HepG2 (cell line): ENCODE results near the gene LRRC8C. TPM values are rescaled to one million over a fixed set of nuclear protein-coding genes. Genes with fewer than 3 reads are reported as not detected.

Experiments used
- ATAC-seq: fragments of 200-7000 bp; cut with Tn5 transposase; 3 replicates; pipeline ENCODE4 v1.9.1; 2020; ENCODE audit warnings: mild to moderate bottlenecking, moderate library complexity
- BruUV-seq: library from RNA; stranded (reverse); fragments of 400-500 nt; replicated peaks from 2 replicates; lab custom pipeline; 2021; lab: Mats Ljungman, UMichigan
- CTCF ChIA-PET: fragments of 300-600 bp; formaldehyde crosslinking; extraction: SDS; loops from one replicate; lab custom pipeline; 2021; ENCODE audit warnings: low total read pairs, inconsistent platforms, low intra/inter-chr PET ratio; lab: Yijun Ruan, JAX
- POLR2A ChIA-PET: fragments of 350-600 bp; sonication (Branson Sonifier 250); formaldehyde crosslinking; loops from one replicate; lab custom pipeline; 2020; ENCODE audit warnings: antibody characterized with exemption, inconsistent platforms; lab: Yijun Ruan, JAX
- DNase-seq: peaks from one replicate; pipeline ENCODE4 v3.0.0-alpha.2; 2015; ENCODE audit warnings: low spot score
- FAIRE-seq: peaks from 3 replicates; lab custom pipeline; 2011; peaks lifted over from hg19 to GRCh38; lab: Jason Lieb, UNC
- H2AFZ ChIP-seq: one replicate; pipeline ENCODE4 v1.6.1; 2011; ENCODE audit warnings: low read length, inconsistent platforms
- H3K27ac ChIP-seq: fragments of 300-600 bp; 3 replicates; pipeline ENCODE4 v1.8.0; 2011; ENCODE audit warnings: mixed run types, mild to moderate bottlenecking, mixed read lengths, low read length, inconsistent platforms; ENCODE audit not compliant: insufficient read depth; ENCODE audit errors: extremely low read length
- H3K27me3 ChIP-seq, 2 experiments: fragments of 200-600 bp in 1 of 2; 2 replicates in 1 of 2; 3 replicates in 1 of 2; pipeline versions ENCODE4 v1.6.0 to v1.8.0; 2011; ENCODE audit warnings: low read length in 2 of 2, mild to moderate bottlenecking in 2 of 2, moderate library complexity in 2 of 2, inconsistent platforms in 1 of 2; ENCODE audit not compliant: insufficient read depth in 2 of 2, control insufficient read depth in 1 of 2
- H3K36me3 ChIP-seq, 2 experiments: fragments of 200-600 bp in 1 of 2; replicated peaks in 1 of 2; 2 replicates in 1 of 2; 3 replicates in 1 of 2; pipeline versions ENCODE4 v1.5.1 to v1.8.0; 2011; ENCODE audit warnings: low read length in 2 of 2, inconsistent platforms in 1 of 2; ENCODE audit not compliant: insufficient read depth in 2 of 2, control insufficient read depth in 1 of 2
- H3K4me1 ChIP-seq: 2 replicates; pipeline ENCODE4 v1.5.1; 2012; ENCODE audit warnings: low read length, inconsistent platforms; ENCODE audit not compliant: insufficient read depth
- H3K4me2 ChIP-seq: 2 replicates; pipeline ENCODE4 v1.6.0; 2011; ENCODE audit warnings: low read depth, low read length, inconsistent platforms
- H3K4me3 ChIP-seq, 3 experiments: fragments of 200-600 bp in 1 of 3; sonication (generic), shearing (Covaris generic) in 1 of 3; replicated peaks in 1 of 3; 2 replicates each; pipeline ENCODE4 v1.5.1; 2011 to 2016; ENCODE audit warnings: low read length in 3 of 3, inconsistent platforms in 2 of 3, low read depth in 2 of 3, mild to moderate bottlenecking in 2 of 3, control low read depth in 1 of 3, mixed read lengths in 1 of 3; ENCODE audit not compliant: insufficient read depth in 1 of 3
- H3K79me2 ChIP-seq: one replicate; pipeline ENCODE4 v1.6.1; 2011; ENCODE audit warnings: low read length, inconsistent platforms; ENCODE audit not compliant: insufficient read depth
- H3K9ac ChIP-seq: 2 replicates; pipeline ENCODE4 v1.6.0; 2011; ENCODE audit warnings: mild to moderate bottlenecking, low read depth, low read length, inconsistent platforms; ENCODE audit not compliant: insufficient read depth
- H3K9me3 ChIP-seq: 2 replicates; pipeline ENCODE4 v1.5.1; 2012; ENCODE audit warnings: mild to moderate bottlenecking, low read length
- H4K20me1 ChIP-seq: 2 replicates; pipeline ENCODE4 v1.6.0; 2011; ENCODE audit warnings: inconsistent platforms, mild to moderate bottlenecking, low read length, moderate library complexity; ENCODE audit not compliant: insufficient read depth
- BRD4 ChIP-seq: sonication (generic); formaldehyde crosslinking; IDR thresholded peaks from 2 replicates; pipeline ENCODE4 v1.4.0; 2020; ENCODE audit warnings: missing genetic modification reagents
- GPN1 ChIP-seq: sonication (generic); formaldehyde crosslinking; IDR thresholded peaks from 2 replicates; pipeline ENCODE4 v1.5.1; 2020; ENCODE audit warnings: missing genetic modification reagents, borderline replicate concordance
- HOXA5 ChIP-seq: sonication (generic); formaldehyde crosslinking; IDR thresholded peaks from 2 replicates; pipeline ENCODE4 v1.4.0; 2020; ENCODE audit warnings: missing genetic modification reagents
- KDM4B ChIP-seq: sonication (generic); formaldehyde crosslinking; IDR thresholded peaks from 2 replicates; pipeline ENCODE4 v1.4.0; 2020; ENCODE audit warnings: missing genetic modification reagents
- KLF12 ChIP-seq: sonication (generic); formaldehyde crosslinking; IDR thresholded peaks from 2 replicates; pipeline ENCODE4 v1.4.0; 2020; ENCODE audit warnings: missing genetic modification reagents, borderline replicate concordance
- NR3C1 ChIP-seq: sonication (generic); formaldehyde crosslinking; IDR thresholded peaks from 2 replicates; pipeline ENCODE4 v1.4.0; 2020; ENCODE audit warnings: missing genetic modification reagents
- RARA ChIP-seq: IDR thresholded peaks from 2 replicates; pipeline ENCODE4 v1.6.1; 2016; ENCODE audit warnings: missing genetic modification reagents, missing compliant biosample characterization
- RORA ChIP-seq: sonication (generic); formaldehyde crosslinking; IDR thresholded peaks from 2 replicates; pipeline ENCODE4 v1.5.0; 2020; ENCODE audit warnings: mild to moderate bottlenecking, missing genetic modification reagents, moderate library complexity
- U2AF2 ChIP-seq: fragments of 200-400 bp; formaldehyde crosslinking; IDR thresholded peaks from 2 replicates; pipeline ENCODE4 v1.6.1; 2017; ENCODE audit warnings: low read depth, mild to moderate bottlenecking, low read length
- ZNF496 ChIP-seq: sonication (generic); formaldehyde crosslinking; IDR thresholded peaks from 2 replicates; pipeline ENCODE4 v1.8.1; 2023; ENCODE audit warnings: mild to moderate bottlenecking, moderate library complexity, missing genetic modification reagents; ENCODE audit not compliant: insufficient replicate concordance
- ZNF720 ChIP-seq: sonication (generic); formaldehyde crosslinking; IDR thresholded peaks from 2 replicates; pipeline ENCODE4 v1.4.0; 2020; ENCODE audit warnings: missing genetic modification reagents
- ZNF746 ChIP-seq: sonication (generic); formaldehyde crosslinking; IDR thresholded peaks from 2 replicates; pipeline ENCODE4 v1.8.0; 2022; ENCODE audit warnings: mild to moderate bottlenecking, missing genetic modification reagents
- WGBS: methylation state at CpG from one replicate; pipeline ENCODE4 v1.1.6; 2017; ENCODE audit warnings: low lambda C conversion rate; 5-methylcytosine and 5-hydroxymethylcytosine counted together
- in situ Hi-C: cut with HindIII; loops from 2 replicates; pipeline ENCODE4 v1.10.0; 2017; ENCODE audit warnings: low pct_unique_long_range_greater_than_20kb; ENCODE audit not compliant: extremely low pct_ligation_motif_present
- intact Hi-C: fragments of 100-400 bp; cut with micrococcal nuclease; formaldehyde crosslinking; loops from one replicate; pipeline ENCODE4 v1.10.0; 2022; ENCODE audit not compliant: unreplicated experiment
- polyA plus RNA-seq, 8 experiments: library from polyadenylated mRNA; depleted of rRNA in 3 of 8; stranded (reverse) in 7 of 8; unstranded in 1 of 8; fragments of >200 nt; fragmentation: Illumina TruSeq in 4 of 8; extraction: Trizol in 4 of 8; gene quantifications; 2 replicates each; pipeline versions ENCODE4 v1.2.1 to v1.2.3, GENCODE V29; 2011 to 2016; ENCODE audit warnings: low read depth in 4 of 8, missing spikeins in 1 of 8, mixed read lengths in 1 of 8; ENCODE audit not compliant: insufficient read depth in 1 of 8
- total RNA-seq, 5 experiments: library from RNA; depleted of rRNA; stranded (reverse); fragments of >200 nt; fragmentation: Illumina TruSeq; extraction: Trizol; gene quantifications; 2 replicates each; pipeline ENCODE4 v1.2.3, GENCODE V29; 2016; ENCODE audit warnings: low read depth in 1 of 5
- TF ChIP-seq, protein P1 (sequence below): sonication (generic); formaldehyde crosslinking; conservative IDR thresholded peaks from 2 replicates; pipeline ENCODE4 v1.8.0; 2022; ENCODE audit warnings: mild to moderate bottlenecking, moderate library complexity, missing genetic modification reagents
- TF ChIP-seq, protein P2 (sequence below): IDR thresholded peaks from 2 replicates; pipeline ENCODE4 v1.6.1; 2016; ENCODE audit warnings: missing compliant biosample characterization, missing genetic modification reagents, borderline replicate concordance
- TF ChIP-seq, protein P3 (sequence below): sonication (generic); formaldehyde crosslinking; IDR thresholded peaks from 2 replicates; pipeline ENCODE4 v1.4.0; 2020; ENCODE audit warnings: missing genetic modification reagents; ENCODE audit errors: not compliant biosample characterization
- TF ChIP-seq, protein P4 (sequence below): sonication (generic); formaldehyde crosslinking; IDR thresholded peaks from 2 replicates; pipeline ENCODE4 v1.5.1; 2020; ENCODE audit warnings: mild to moderate bottlenecking, missing genetic modification reagents, moderate library complexity

The LRRC8C gene
- total and polyA plus RNA-seq, 2 of the 13 experiments (the other 11 are each of a cell fraction or from before 2014, with no cell fraction given), result 0.22 to 0.32 TPM

DNA sequence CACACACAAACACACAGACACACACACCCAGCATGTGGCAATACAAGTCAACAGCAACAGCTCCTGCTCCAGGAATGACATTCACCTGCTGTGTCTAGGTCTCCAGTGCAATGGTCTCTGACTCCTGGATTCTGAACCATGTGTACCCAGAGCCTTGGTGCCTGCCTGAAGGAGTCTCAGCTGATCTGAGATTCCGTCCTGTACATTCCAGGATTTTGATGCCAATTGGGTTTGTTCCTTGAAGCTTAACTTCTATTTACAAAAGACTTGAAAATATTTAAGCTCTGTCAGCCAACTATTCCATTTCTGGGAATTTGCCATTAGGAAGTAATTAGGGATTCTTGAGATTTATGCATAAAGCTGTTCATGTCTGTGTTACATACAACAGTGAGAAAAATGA is 102.6 kb downstream of the LRRC8C start:
- no peak overlapping the region for H3K4me3 ChIP-seq
- no peak for DNase-seq
- H3K9me3 ChIP-seq, result no peaks in the 10 kb centered on the region
- ChIA-PET POLR2A (no interaction called here), CTCF (no interaction called here)
- H3K79me2 ChIP-seq, result no peaks in the 10 kb centered on the region
- intact Hi-C loops, result no loop called here
- WGBS, result 0% methylated on average over 1 of the region's 1 CpG
- no peak for ATAC-seq
- H3K27me3 ChIP-seq, result peaks cover 0 to 5% of the 10 kb centered on the region in 2 experiments; a peak in 1 of 5 replicates
- in situ Hi-C loops, result no loop called here
- no TSS peak for BruUV-seq
- no peaks in the 10 kb centered on the region for H3K4me1 ChIP-seq
- H3K36me3 ChIP-seq, result no peaks in the 10 kb centered on the region
- no peak overlapping the region for H3K4me2 ChIP-seq
- TF ChIP-seq HOXA5 (CRISPR knock-in tag), result no peak
- TF ChIP-seq, protein P1, sequence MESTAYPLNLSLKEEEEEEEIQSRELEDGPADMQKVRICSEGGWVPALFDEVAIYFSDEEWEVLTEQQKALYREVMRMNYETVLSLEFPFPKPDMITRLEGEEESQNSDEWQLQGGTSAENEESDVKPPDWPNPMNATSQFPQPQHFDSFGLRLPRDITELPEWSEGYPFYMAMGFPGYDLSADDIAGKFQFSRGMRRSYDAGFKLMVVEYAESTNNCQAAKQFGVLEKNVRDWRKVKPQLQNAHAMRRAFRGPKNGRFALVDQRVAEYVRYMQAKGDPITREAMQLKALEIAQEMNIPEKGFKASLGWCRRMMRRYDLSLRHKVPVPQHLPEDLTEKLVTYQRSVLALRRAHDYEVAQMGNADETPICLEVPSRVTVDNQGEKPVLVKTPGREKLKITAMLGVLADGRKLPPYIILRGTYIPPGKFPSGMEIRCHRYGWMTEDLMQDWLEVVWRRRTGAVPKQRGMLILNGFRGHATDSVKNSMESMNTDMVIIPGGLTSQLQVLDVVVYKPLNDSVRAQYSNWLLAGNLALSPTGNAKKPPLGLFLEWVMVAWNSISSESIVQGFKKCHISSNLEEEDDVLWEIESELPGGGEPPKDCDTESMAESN, result no peak
- no peak for TF ChIP-seq NR3C1
- no peak for TF ChIP-seq RORA (CRISPR knock-in tag)
- TF ChIP-seq ZNF746, result no peak
- no peak for TF ChIP-seq ZNF720 (CRISPR knock-in tag)
- TF ChIP-seq ZNF496 (CRISPR knock-in tag), result no peak
- TF ChIP-seq GPN1, result no peak
- no peak for TF ChIP-seq KDM4B
- TF ChIP-seq BRD4, result no peak
- TF ChIP-seq, protein P2, sequence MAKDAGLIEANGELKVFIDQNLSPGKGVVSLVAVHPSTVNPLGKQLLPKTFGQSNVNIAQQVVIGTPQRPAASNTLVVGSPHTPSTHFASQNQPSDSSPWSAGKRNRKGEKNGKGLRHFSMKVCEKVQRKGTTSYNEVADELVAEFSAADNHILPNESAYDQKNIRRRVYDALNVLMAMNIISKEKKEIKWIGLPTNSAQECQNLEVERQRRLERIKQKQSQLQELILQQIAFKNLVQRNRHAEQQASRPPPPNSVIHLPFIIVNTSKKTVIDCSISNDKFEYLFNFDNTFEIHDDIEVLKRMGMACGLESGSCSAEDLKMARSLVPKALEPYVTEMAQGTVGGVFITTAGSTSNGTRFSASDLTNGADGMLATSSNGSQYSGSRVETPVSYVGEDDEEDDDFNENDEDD (CRISPR knock-in tag), result no peak
- TF ChIP-seq RARA (CRISPR knock-in tag), result no peak
- TF ChIP-seq, protein P3, sequence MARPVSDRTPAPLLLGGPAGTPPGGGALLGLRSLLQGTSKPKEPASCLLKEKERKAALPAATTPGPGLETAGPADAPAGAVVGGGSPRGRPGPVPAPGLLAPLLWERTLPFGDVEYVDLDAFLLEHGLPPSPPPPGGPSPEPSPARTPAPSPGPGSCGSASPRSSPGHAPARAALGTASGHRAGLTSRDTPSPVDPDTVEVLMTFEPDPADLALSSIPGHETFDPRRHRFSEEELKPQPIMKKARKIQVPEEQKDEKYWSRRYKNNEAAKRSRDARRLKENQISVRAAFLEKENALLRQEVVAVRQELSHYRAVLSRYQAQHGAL (CRISPR knock-in tag), result no peak
- no peak for TF ChIP-seq KLF12 (CRISPR knock-in tag)
- TF ChIP-seq, protein P4, sequence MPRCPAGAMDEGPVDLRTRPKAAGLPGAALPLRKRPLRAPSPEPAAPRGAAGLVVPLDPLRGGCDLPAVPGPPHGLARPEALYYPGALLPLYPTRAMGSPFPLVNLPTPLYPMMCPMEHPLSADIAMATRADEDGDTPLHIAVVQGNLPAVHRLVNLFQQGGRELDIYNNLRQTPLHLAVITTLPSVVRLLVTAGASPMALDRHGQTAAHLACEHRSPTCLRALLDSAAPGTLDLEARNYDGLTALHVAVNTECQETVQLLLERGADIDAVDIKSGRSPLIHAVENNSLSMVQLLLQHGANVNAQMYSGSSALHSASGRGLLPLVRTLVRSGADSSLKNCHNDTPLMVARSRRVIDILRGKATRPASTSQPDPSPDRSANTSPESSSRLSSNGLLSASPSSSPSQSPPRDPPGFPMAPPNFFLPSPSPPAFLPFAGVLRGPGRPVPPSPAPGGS (CRISPR knock-in tag), result no peak
- TF ChIP-seq U2AF2, result no peak
- TF ChIP-seq, all 625 proteins: peak for 0
- Histone ChIP-seq H2AFZ (no peak overlapping the region), H3K9ac (no peak overlapping the region), H3K27ac (no peak overlapping the region), H4K20me1 (no peaks in the 10 kb centered on the region)
- FAIRE-seq, result no peak
